ENCODE measurements around the gene ASB2. TPM values are rescaled to one million over a fixed set of nuclear protein-coding genes. Genes with fewer than 3 reads are reported as not detected.
A peak's percentile ranks its signal among the peaks of the same experiment; 100 is the strongest.

Gene ASB2
- total RNA-seq, 1 experiment from 2014 or later = not detected

DNA sequence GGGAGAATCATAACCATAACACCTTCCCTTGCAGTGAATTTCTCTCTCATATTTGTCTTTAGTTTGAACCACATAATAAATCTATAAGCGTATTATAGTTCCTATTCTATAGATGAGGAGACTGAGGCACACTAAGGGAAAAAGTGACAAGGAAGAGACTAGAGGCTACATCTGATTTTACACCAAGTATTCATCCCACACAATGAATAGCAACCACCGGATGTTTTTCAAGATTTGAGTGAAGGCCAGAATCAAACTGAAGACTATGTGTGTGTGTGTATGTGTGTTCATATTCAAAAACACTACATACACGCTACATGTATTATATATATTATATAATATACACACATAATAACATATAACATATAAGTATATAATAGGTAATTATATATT lies 4.7 kb downstream of the ASB2 start:
- no peak overlapping the region for H3K27ac ChIP-seq (ENCODE audit: low read depth, low read length, poor library complexity, severe bottlenecking)
- intact Hi-C loops (cut with micrococcal nuclease; ENCODE audit: unreplicated experiment) = no loop called here
- DNase-seq (ENCODE audit: low spot score) = no peak
- BruUV-seq (replicated peaks) = no TSS peak
- no peaks in the 10 kb centered on the region for H3K9me3 ChIP-seq (ENCODE audit: low read depth, low read length, poor library complexity, severe bottlenecking)
- TF ChIP-seq CTCF (conservative IDR thresholded peaks at IDR 0.05; ENCODE audit: low read depth, low read length) = no peak
- no peak for TF ChIP-seq EZH2 (IDR thresholded peaks at IDR 0.05; ENCODE audit: borderline replicate concordance, low read depth, low read length, poor library complexity, severe bottlenecking)
- ChIA-PET CTCF (interaction anchor here (0.7 kb wide), 1 partner anchor 32 kb away, joined by 3 read pairs; no protein-coding TSS in a partner anchor), POLR2A (ENCODE audit: low non-redundant PET) (no interaction called here)
- H3K36me3 ChIP-seq (ENCODE audit: insufficient read depth, low read length, poor library complexity, severe bottlenecking) = no peaks in the 10 kb centered on the region
- H3K4me1 ChIP-seq (ENCODE audit: insufficient read depth, low read length, poor library complexity, severe bottlenecking) = no peaks in the 10 kb centered on the region
- no peak overlapping the region for H3K4me3 ChIP-seq (ENCODE audit: low read depth, low read length, poor library complexity, severe bottlenecking)
- no peaks in the 10 kb centered on the region for H3K27me3 ChIP-seq (replicated peaks; ENCODE audit: insufficient read depth, low read depth, low read length, poor library complexity)

- no TSS peak for BruUV-seq (replicated peaks)
- TF ChIP-seq CTCF (conservative IDR thresholded peaks at IDR 0.05; ENCODE audit: low read depth, low read length) (no peak), EZH2 (IDR thresholded peaks at IDR 0.05; ENCODE audit: borderline replicate concordance, low read depth, low read length, poor library complexity, severe bottlenecking) (no peak)
- no peak overlapping the region for H3K27ac ChIP-seq (ENCODE audit: low read depth, low read length, poor library complexity, severe bottlenecking)
Measured at GRCh38 chr14:93970965-93971634, 5.3 kb downstream of the ASB2 start.

GRCh38 chr14:93970585-93970964 lies 5.8 kb downstream of the ASB2 start:
- H3K27ac ChIP-seq (ENCODE audit: low read depth, low read length, poor library complexity, severe bottlenecking) = no peak overlapping the region
- H3K27me3 ChIP-seq (replicated peaks; ENCODE audit: insufficient read depth, low read depth, low read length, poor library complexity) = no peaks in the 10 kb centered on the region
- CTCF ChIA-PET = no interaction called here
- no peak overlapping the region for H3K4me3 ChIP-seq (ENCODE audit: low read depth, low read length, poor library complexity, severe bottlenecking)
- no TSS peak for BruUV-seq (replicated peaks)
- intact Hi-C loops (cut with micrococcal nuclease; ENCODE audit: unreplicated experiment) = no loop called here
- TF ChIP-seq EZH2 (IDR thresholded peaks at IDR 0.05; ENCODE audit: borderline replicate concordance, low read depth, low read length, poor library complexity, severe bottlenecking) (no peak), CTCF (conservative IDR thresholded peaks at IDR 0.05; ENCODE audit: low read depth, low read length) (peak; percentile 48)
- H3K9me3 ChIP-seq (ENCODE audit: low read depth, low read length, poor library complexity, severe bottlenecking) = no peaks in the 10 kb centered on the region
- no peaks in the 10 kb centered on the region for H3K36me3 ChIP-seq (ENCODE audit: insufficient read depth, low read length, poor library complexity, severe bottlenecking)
- POLR2A ChIA-PET (ENCODE audit: low non-redundant PET) = no interaction called here
- peak; percentile 15 for DNase-seq (ENCODE audit: low spot score)
- no peaks in the 10 kb centered on the region for H3K4me1 ChIP-seq (ENCODE audit: insufficient read depth, low read length, poor library complexity, severe bottlenecking)

More at GRCh38 chr14:93970965-93971634, 5.3 kb downstream of the ASB2 start:
- DNase-seq (ENCODE audit: low spot score) = no peak
- Histone ChIP-seq H3K9me3 (ENCODE audit: low read depth, low read length, poor library complexity, severe bottlenecking) (no peaks in the 10 kb centered on the region), H3K4me3 (ENCODE audit: low read depth, low read length, poor library complexity, severe bottlenecking) (no peak overlapping the region), H3K4me1 (ENCODE audit: insufficient read depth, low read length, poor library complexity, severe bottlenecking) (no peaks in the 10 kb centered on the region), H3K27me3 (replicated peaks; ENCODE audit: insufficient read depth, low read depth, low read length, poor library complexity) (no peaks in the 10 kb centered on the region), H3K36me3 (ENCODE audit: insufficient read depth, low read length, poor library complexity, severe bottlenecking) (no peaks in the 10 kb centered on the region)
- intact Hi-C loops (cut with micrococcal nuclease; ENCODE audit: unreplicated experiment) = no loop called here
- POLR2A ChIA-PET (ENCODE audit: low non-redundant PET) = no interaction called here
- CTCF ChIA-PET = interaction anchor here (0.7 kb wide), 1 partner anchor 32 kb away, joined by 3 read pairs; no protein-coding TSS in a partner anchor

Measured in A673 (cell line).